GM03348 (cell line): ENCODE measurements around the gene C1orf159.

Experiments used
- DNase-seq: peaks from one replicate; pipeline ENCODE4 v3.0.0; 2012; ENCODE audit warnings: low spot score

Gene C1orf159

GRCh38 chr1:1092149-1092855 lies 23.6 kb downstream of the C1orf159 start:
- no peak for DNase-seq

DNA sequence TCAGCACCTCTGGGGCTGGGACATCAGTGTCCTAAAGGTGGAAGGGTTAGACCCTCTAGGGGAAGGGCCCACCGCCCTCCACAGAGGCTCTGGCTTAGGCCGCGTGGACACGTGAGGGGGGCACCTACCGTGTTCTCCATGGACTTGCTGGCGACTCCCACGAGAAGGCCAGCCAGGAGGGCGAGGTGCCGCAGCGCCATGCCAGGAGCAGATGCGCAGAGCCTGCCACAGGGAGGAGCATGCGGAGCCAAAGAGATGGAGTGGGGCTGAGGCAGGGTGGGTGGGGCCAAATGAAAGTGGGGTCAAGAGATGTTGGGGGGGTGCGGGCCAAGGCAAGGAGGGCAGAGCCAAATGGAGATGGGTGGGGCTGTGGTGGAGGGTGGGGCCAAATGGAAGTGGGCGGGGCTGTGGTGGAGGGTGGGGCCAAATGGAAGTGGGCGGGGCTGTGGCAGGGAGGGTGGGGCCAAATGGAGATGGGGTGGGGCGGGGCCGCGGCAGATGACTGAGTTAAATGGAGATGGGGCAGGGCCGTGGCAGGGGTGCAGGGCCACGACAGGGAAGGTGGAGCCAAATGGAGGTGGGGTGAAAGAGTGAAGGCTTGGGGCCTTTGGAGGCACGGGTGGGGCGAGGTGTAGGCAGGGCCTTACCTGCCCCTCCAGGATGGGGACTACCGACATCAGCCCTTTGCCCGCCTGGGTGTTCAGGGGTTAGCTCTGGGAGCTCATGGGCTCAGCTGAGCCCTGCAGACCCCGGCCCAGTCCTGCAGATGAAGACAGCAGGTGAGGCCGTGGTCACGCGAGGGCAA lies 24.3 kb downstream of the C1orf159 start:
- DNase-seq, result no peak

DNA sequence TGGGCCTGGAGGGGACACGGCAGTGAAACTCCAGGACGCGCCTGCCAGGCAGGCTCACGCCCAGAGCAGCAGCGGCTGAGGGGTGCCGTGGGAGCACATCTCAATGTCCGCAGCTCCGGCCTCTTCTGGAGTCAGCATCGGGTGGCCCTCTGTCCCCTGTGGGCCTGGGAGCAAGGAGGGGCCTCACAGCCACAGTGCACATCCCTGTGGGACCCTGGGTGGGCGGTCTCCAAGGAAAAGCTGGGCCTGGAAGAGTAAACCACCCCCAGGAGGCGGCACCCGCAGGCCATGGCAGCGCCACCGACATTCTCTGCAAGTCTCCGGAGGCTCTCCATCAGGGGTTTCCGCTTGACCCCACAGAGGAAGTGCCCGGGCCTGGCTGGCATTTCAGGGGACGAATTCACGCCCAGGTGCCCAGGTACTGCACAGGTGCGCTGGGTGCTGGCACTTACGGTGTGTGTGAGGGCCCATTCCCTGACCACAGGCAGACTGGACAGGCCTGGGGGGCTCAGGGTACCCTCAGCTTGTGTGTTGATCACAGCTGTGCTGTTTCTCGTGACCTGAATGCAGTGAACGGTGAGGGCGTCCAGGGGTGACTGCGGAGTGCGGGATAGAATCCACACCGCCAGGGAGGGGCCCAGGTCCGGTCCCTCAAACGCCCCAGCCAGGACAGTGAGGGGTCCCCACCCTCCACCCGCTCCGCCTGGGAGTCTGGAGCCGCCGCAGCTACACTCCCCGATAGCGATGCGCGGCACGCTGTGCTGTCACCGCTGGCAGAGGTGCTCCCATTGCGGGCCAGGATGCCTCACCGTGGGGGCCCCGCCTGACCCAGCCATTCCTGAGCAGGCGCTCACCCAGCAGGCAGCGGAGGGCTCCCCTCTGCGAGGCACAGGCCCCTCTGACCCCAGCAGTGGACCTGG lies 25.2 kb downstream of the C1orf159 start:
- DNase-seq, result no peak

DNA sequence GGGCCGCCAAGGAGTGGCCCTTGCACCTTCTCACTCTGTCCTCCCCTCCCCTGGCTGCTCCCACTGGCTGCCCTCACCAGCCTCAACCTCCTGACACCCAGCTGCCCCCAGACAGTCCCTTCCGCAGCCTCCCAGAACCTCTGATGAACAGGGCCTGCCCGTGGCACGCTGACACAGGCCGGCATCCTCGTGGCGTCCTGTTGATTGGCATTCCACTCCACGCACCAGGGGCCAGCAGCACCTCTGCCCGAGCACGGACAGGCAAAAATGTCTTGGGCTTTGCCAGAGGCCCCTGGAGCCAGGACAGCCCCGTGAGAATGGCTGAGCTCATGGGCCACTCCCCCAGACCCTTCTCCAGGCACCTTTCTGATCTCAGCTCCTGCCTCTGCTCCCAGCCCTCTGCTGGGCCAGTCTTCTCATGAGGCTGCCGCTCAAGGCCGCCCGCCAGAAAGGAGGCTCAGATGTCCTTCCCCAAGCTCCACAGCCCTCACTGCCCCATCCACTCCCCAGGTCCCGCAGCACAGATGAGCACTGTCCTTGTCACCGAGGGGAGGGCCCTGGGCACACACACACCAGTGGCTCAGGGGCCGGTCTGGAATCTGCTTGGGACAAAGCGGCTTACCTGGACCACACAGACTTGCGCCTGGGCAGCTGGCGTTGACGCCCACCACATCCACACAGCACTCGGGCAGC lies 26.0 kb downstream of the C1orf159 start:
- no peak for DNase-seq

GRCh38 chr1:1088801-1089680 lies 26.8 kb downstream of the C1orf159 start:
- no peak for DNase-seq

- no peak for DNase-seq
Measured at GRCh38 chr1:1088029-1088800, 27.7 kb downstream of the C1orf159 start.

DNA sequence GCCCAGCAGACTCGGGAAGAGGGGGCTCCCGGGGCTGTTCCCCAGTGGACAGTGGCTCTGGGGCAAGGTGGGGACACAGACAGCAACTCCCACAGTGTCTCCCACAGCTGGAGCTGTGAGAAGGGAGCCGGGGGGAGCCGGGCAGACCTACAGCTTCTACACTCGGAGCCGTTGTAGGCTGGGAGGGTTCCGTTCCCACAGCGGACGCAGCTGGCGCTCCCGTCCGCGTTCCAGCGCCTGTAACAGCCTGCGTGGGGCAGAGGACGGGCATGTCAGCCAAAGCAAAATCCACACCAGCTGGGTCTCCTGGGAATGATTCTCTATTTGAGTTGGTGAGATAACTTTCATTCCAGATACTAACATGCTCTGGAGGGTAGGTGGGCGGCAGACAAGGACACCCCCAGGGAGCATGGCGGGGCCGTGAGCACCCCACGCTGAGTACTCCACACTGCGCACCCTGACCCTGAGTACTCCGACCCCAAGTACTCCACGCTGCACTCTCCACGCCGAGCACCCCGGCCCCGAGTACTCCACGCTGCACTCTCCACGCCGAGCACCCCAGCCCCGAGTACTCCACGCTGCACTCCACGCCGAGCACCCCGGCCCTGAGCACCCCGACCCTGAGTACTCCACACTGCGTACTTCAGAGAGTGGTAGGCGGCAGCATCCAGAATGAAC lies 28.4 kb downstream of the C1orf159 start:
- DNase-seq, result no peak

GRCh38 chr1:1086911-1087341 lies 29.0 kb downstream of the C1orf159 start:
- no peak for DNase-seq

- DNase-seq, result no peak
Measured at GRCh38 chr1:1085911-1086841, 29.7 kb downstream of the C1orf159 start.

DNA sequence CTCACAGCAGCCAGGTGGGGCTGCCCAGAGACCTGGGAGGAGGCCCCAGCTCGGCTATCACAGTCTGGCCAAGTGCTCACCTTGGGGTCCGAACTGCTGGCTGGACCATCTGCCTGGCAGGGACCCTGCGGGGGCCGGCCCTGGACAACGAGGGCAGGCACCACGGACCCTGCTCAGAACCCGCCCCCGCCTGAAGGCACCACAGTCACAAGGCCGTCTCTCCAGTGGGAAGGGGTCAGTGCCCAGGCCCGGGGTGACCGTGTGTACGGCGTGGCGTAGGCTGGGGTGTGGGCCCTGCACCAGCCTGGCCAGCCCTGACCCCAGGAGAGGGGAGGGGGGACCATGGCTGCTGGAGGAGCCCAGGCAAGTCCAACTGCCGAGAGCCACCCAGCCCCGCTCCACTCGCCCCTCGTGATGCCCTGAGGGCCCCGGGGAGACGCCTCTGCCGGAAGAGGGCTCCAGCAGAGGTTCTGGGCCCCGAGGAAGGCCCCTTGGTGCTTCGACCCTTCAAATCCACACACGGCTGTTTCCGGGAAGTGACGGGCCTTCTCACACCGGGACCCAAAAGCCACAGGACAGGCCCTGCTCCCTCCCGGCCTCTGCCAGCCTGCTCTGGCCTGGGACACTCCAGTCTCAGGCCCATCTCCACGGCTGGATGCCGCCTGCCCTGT lies 30.6 kb downstream of the C1orf159 start:
- no peak for DNase-seq

- DNase-seq, result no peak
Measured at GRCh38 chr1:1084372-1085170, 31.3 kb downstream of the C1orf159 start.

DNA sequence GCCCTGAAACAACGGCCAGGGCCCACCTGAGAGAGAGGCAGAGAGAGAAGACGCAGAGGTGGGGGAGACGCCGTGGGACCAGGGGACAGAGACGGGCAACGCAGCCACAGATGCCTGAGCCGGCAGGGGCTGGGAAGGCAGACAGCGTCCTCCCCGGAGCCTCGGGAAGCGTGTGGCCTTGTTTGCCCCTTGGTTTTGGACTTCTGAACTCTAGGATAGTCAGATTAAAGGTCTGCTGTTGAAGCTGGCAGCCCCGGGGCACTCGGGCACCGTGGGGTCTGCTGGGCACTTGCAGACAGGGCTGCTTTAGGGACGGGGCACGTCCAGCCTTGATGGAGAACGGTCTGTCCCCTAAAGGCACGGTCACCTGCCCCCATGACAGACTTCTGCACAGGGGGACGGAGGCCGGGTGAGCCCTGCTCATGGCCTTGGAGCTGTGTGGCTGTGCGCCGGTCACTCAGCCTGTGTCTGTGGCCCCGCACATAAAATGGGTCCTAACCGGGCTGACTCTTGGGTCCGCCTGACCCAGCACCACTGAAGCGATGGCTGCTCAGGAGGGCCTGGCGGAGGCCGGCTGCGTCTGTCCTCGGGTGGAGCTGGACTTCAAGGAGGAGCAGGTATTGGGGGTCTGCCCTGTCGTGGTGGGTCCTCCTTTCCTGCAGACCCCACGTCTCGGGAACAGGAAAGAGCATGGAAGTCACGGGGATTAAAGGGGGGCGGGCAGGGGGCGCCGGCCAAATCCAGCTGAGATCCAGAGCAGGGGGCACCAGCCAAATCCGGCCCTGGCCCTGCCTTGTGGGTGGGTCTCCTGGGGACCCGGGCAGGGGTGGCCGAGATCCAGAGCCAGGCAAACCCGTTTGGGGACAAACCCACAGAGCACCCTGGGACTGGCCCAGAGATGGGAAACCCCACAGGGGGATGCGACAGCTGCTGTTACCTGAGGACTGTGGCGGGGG lies 32.2 kb downstream of the C1orf159 start:
- DNase-seq, result no peak

DNA sequence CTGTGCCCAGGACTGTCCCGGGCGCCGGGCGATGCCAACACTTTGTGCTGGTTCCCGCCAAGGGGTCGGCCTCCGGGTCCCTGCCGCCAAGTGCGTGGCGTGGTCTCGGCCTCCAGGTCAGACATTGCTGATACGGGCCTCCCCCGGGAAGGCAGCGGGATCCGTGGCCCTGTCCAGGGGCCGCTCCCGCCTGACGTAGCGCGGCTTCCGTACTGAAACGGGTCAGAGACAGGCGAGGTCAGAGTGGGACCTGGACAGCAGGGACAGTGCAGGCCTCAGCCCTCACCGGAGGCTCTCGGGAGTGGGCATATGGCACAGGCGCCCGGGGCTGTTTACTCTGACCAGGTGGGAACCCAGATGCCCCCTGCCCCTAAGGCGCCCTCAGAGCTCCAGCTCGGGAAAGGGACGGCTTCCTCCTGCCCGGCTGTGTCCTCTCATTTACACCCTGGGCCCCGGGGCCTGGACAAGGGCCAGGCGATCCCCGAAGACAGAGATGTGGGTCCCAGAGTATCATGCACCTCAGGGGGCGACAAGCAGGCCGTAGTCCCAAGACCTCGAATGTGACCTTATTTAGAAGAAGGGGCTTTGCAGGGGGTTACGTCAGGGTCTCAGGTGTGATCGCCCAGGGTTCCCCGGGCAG lies 33.0 kb downstream of the C1orf159 start:
- no peak for DNase-seq

GRCh38 chr1:1082239-1082775 lies 33.6 kb downstream of the C1orf159 start:
- no peak for DNase-seq
